WI38 (cell line): ENCODE results near the gene OR6J1.
"Not testable (repeated sequence)": the region's sequence is repeated elsewhere in the genome, so short reads cannot be mapped to it uniquely, and the experiment has no call there.

Experiments
- H3K4me3 ChIP-seq: 2 replicates; pipeline ENCODE4 v1.5.1; 2011; ENCODE audit warnings: low read depth, mild to moderate bottlenecking, control low read depth, low read length
- CTCF ChIP-seq: IDR thresholded peaks from 2 replicates; pipeline ENCODE4 v1.5.1; 2012; ENCODE audit warnings: low read depth, mild to moderate bottlenecking, control low read depth, low read length

Gene OR6J1

GRCh38 chr14:22650960-22651521 is 6.9 kb upstream of the OR6J1 start:
- H3K4me3 ChIP-seq = no peak overlapping the region
- no peak for TF ChIP-seq CTCF

- no peak overlapping the region for H3K4me3 ChIP-seq
- TF ChIP-seq CTCF = no peak
Observed at GRCh38 chr14:22650046-22650739, 6.0 kb upstream of the OR6J1 start.

- no peak overlapping the region for H3K4me3 ChIP-seq
- no peak for TF ChIP-seq CTCF
Observed at GRCh38 chr14:22648506-22648905, 4.4 kb upstream of the OR6J1 start.

- TF ChIP-seq CTCF = no peak
- H3K4me3 ChIP-seq = no peak overlapping the region
Observed at GRCh38 chr14:22646570-22647254, 2.6 kb upstream of the OR6J1 start.

- H3K4me3 ChIP-seq = no peak overlapping the region
- TF ChIP-seq CTCF = no peak
Observed at GRCh38 chr14:22641846-22642245, 2.3 kb downstream of the OR6J1 start.

- TF ChIP-seq CTCF = no peak
- no peak overlapping the region for H3K4me3 ChIP-seq
Observed at GRCh38 chr14:22640192-22640591, 4.0 kb downstream of the OR6J1 start.

GRCh38 chr14:22635980-22636379 is 8.2 kb downstream of the OR6J1 start:
- H3K4me3 ChIP-seq = not testable (repeated sequence)
